ENCODE data around the gene WWTR1. TPM values are rescaled to one million over a fixed set of nuclear protein-coding genes. Genes with fewer than 3 reads are reported as not detected.

The WWTR1 gene
- total and polyA plus RNA-seq, 2 donors (not counting 3 experiments of a cell fraction or from before 2014, with no cell fraction given) = 210 to 341 TPM

DNA sequence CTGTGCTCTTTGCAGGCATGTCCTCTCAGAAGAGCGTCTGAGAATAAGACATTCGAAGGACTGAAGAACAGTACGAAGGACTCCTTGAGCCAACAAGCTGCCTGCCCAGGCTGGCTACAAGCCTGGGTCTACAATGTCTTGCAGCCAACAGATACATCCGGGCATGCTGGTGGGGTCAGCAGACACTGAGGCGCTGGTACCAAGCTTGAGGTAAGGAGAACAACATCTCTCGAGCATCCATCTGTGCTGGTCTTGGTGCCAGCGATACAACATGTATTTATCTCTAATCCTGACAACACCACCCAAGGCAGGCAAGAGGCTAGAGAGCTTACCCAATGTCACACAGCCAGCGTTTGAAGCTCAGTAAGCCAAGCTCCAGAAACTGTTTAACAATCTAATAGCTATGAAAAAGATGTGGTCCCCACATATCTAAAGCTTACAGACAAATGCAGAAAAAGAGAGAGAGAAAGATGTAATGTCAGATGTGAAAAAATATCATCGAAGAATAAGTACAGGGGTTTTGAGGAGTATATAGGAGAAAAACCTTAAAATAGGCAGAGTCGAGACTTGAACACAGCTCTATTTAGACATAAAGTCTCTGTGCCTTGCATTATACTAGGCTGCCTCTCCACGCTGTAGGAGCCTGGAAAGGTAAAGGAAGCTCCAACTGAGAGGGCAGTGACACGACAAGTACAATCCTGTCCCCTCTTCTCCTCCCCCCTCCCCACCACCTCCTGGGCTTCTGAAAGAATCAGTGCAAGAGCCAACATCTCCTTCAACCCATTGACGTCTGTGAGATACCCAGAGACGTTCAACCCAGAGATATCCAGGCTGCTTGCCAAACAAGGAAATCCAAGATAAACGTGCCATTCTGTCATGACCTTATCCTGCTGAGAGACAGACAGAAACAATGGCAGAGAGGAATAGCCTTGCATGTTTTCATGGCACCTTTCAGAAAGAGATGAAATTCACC, 39.4 kb downstream of the WWTR1 start:
- H3K27me3 ChIP-seq (ENCODE audit: control insufficient read depth in 2 of 2, insufficient read depth in 2 of 2, low read length in 2 of 2) = no peaks in the 10 kb centered on the region
- peak overlapping the region; percentile 99 for H3K27ac ChIP-seq (ENCODE audit: insufficient read depth, low read depth, low read length)
- ChIA-PET POLR2A (interaction anchor here (0.7 to 1.8 kb wide), 4 partner anchors 30 to 42 kb away, joined by 3 to 10 read pairs (median 3); partner anchors contain the start of gene WWTR1), CTCF (interaction anchor here (0.7 to 3.3 kb wide), 17 partner anchors 8 to 189 kb away, joined by 3 to 17 read pairs (median 3); partner anchors contain the start of gene WWTR1)
- peaks cover 83% of the 10 kb centered on the region for H3K4me1 ChIP-seq (ENCODE audit: control insufficient read depth, extremely low read depth, insufficient read depth, low read length)
- TF ChIP-seq POLR2A (IDR thresholded peaks at IDR 0.05; ENCODE audit: low read depth, low read length) (no peak), GATA2 (IDR thresholded peaks at IDR 0.05; ENCODE audit: insufficient read depth, insufficient read length, low read depth, low read length) (peak; percentile 44), JUN (IDR thresholded peaks at IDR 0.05; ENCODE audit: borderline replicate concordance, insufficient read depth, insufficient read length, low read depth) (no peak), EZH2 (IDR thresholded peaks at IDR 0.05; ENCODE audit: borderline replicate concordance, low read depth, low read length, severe bottlenecking) (no peak), FOS (IDR thresholded peaks at IDR 0.05; ENCODE audit: borderline replicate concordance, insufficient read depth, low read length) (no peak), POLR2AphosphoS5 (IDR thresholded peaks at IDR 0.05; ENCODE audit: insufficient read depth, low read depth, low read length) (peak; percentile 38)
- TF ChIP-seq, protein P1, sequence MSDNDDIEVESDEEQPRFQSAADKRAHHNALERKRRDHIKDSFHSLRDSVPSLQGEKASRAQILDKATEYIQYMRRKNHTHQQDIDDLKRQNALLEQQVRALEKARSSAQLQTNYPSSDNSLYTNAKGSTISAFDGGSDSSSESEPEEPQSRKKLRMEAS (IDR thresholded peaks at IDR 0.05; ENCODE audit: insufficient read depth, insufficient read length) = no peak
- TF ChIP-seq, protein P2, sequence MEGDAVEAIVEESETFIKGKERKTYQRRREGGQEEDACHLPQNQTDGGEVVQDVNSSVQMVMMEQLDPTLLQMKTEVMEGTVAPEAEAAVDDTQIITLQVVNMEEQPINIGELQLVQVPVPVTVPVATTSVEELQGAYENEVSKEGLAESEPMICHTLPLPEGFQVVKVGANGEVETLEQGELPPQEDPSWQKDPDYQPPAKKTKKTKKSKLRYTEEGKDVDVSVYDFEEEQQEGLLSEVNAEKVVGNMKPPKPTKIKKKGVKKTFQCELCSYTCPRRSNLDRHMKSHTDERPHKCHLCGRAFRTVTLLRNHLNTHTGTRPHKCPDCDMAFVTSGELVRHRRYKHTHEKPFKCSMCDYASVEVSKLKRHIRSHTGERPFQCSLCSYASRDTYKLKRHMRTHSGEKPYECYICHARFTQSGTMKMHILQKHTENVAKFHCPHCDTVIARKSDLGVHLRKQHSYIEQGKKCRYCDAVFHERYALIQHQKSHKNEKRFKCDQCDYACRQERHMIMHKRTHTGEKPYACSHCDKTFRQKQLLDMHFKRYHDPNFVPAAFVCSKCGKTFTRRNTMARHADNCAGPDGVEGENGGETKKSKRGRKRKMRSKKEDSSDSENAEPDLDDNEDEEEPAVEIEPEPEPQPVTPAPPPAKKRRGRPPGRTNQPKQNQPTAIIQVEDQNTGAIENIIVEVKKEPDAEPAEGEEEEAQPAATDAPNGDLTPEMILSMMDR (IDR thresholded peaks at IDR 0.05; ENCODE audit: extremely low read depth in 1 of 2, insufficient read depth in 1 of 2, low read depth in 1 of 2, low read length in 2 of 2) = no peak
- no peaks in the 10 kb centered on the region for H3K9me3 ChIP-seq (replicated peaks; ENCODE audit: control insufficient read depth, insufficient read depth, low read length)
- intact Hi-C loops (cut with micrococcal nuclease) = loop anchor here (1.0 to 5.0 kb wide), 2 partner anchors 99 to 241 kb away; partner anchors contain the start of gene TM4SF1
- peak; percentile 89 for FAIRE-seq
- H3K4me3 ChIP-seq (replicated peaks in 1 of 3; ENCODE audit: insufficient read depth in 1 of 3, low read depth in 1 of 3, low read length in 3 of 3) = no peak overlapping the region
- no peaks in the 10 kb centered on the region for H4K20me1 ChIP-seq (replicated peaks; ENCODE audit: control insufficient read depth, extremely low read depth, insufficient read depth, low read length)
- H2AFZ ChIP-seq (ENCODE audit: low read depth, low read length) = no peak overlapping the region
- H3K9ac ChIP-seq (replicated peaks; ENCODE audit: extremely low read depth, insufficient read depth, low read length) = peak overlapping the region; percentile 44
- H3K36me3 ChIP-seq (ENCODE audit: control insufficient read depth in 2 of 2, extremely low read depth in 1 of 2, insufficient read depth in 2 of 2, low read length in 2 of 2) = peaks cover 0 to 4% of the 10 kb centered on the region in 2 experiments
- H3K4me2 ChIP-seq (ENCODE audit: insufficient read depth, low read length) = peak overlapping the region; percentile 23
- no TSS peak for BruUV-seq (replicated peaks)
- dilution Hi-C loops (cut with MboI; ENCODE audit: extremely low pct_ligation_motif_present, low sequenced_read_pairs) = no loop called here
- H3K79me2 ChIP-seq (ENCODE audit: control insufficient read depth, insufficient read depth, low read length) = peaks cover 85% of the 10 kb centered on the region
- DNase-seq (ENCODE audit: low read depth, low spot score) = peak; percentile 93
- no peaks in the 10 kb centered on the region for H3K9me1 ChIP-seq (replicated peaks; ENCODE audit: control insufficient read depth, extremely low read depth, insufficient read depth, low read length)
